Keratinocyte (primary cell): ENCODE measurements around the gene ZCCHC3. TPM values are rescaled to one million over a fixed set of nuclear protein-coding genes. Genes with fewer than 3 reads are reported as not detected.

Source experiments
- DNase-seq: peaks from one replicate; pipeline ENCODE4 v3.0.0-alpha.2; 2011; ENCODE audit warnings: low read depth, missing footprints, low spot score
- FAIRE-seq: peaks from 2 replicates; lab custom pipeline; 2011; peaks lifted over from hg19 to GRCh38; lab: Jason Lieb, UNC
- H2AFZ ChIP-seq: 2 replicates; pipeline ENCODE4 v1.6.0; 2012; ENCODE audit warnings: low read length, control low read depth, inconsistent platforms; ENCODE audit not compliant: control insufficient read depth
- H3K27ac ChIP-seq: 2 replicates; pipeline ENCODE4 v1.5.1; 2011; ENCODE audit warnings: low read length; ENCODE audit not compliant: control insufficient read depth, insufficient read depth
- H3K27me3 ChIP-seq: 3 replicates; pipeline ENCODE4 v1.6.0; 2011; ENCODE audit warnings: low read length; ENCODE audit not compliant: control insufficient read depth, insufficient read depth; ENCODE audit errors: extremely low read depth
- H3K36me3 ChIP-seq, 2 experiments: 2 replicates in 1 of 2; 3 replicates in 1 of 2; pipeline ENCODE4 v1.5.1; 2011; ENCODE audit warnings: low read length in 2 of 2, mild to moderate bottlenecking in 1 of 2; ENCODE audit not compliant: control insufficient read depth in 2 of 2, insufficient read depth in 2 of 2; ENCODE audit errors: extremely low read depth in 1 of 2
- H3K4me1 ChIP-seq: 3 replicates; pipeline ENCODE4 v1.5.1; 2011; ENCODE audit warnings: low read length; ENCODE audit not compliant: control insufficient read depth, insufficient read depth; ENCODE audit errors: extremely low read depth
- H3K4me2 ChIP-seq: 3 replicates; pipeline ENCODE4 v1.6.0; 2011; ENCODE audit warnings: low read depth, low read length; ENCODE audit not compliant: control insufficient read depth, insufficient read depth; ENCODE audit errors: extremely low read depth
- H3K4me3 ChIP-seq, 3 experiments: fragments of 200-600 bp in 1 of 3; sonication (generic) in 1 of 3; 2 replicates in 2 of 3; 3 replicates in 1 of 3; pipeline ENCODE4 v1.5.1; 2011 to 2016; ENCODE audit warnings: low read length in 3 of 3, mild to moderate bottlenecking in 3 of 3, control low read depth in 2 of 3, inconsistent platforms in 1 of 3, low read depth in 1 of 3, mixed read lengths in 1 of 3, mixed run types in 1 of 3, moderate library complexity in 1 of 3; ENCODE audit not compliant: control insufficient read depth in 2 of 3, insufficient read depth in 2 of 3; ENCODE audit errors: extremely low read depth in 1 of 3
- H3K79me2 ChIP-seq: 2 replicates; pipeline ENCODE4 v1.6.0; 2012; ENCODE audit warnings: low read length; ENCODE audit not compliant: control insufficient read depth, insufficient read depth
- H3K9ac ChIP-seq: 3 replicates; pipeline ENCODE4 v1.6.0; 2011; ENCODE audit warnings: low read length; ENCODE audit not compliant: control insufficient read depth, insufficient read depth; ENCODE audit errors: extremely low read depth
- H3K9me1 ChIP-seq: 3 replicates; pipeline ENCODE4 v1.6.0; 2011; ENCODE audit warnings: low read length; ENCODE audit not compliant: control insufficient read depth, insufficient read depth; ENCODE audit errors: extremely low read depth
- H3K9me3 ChIP-seq: 2 replicates; pipeline ENCODE4 v1.5.1; 2012; ENCODE audit warnings: low read depth, low read length; ENCODE audit not compliant: control insufficient read depth
- H4K20me1 ChIP-seq: 3 replicates; pipeline ENCODE4 v1.6.0; 2011; ENCODE audit warnings: low read length; ENCODE audit not compliant: control insufficient read depth, insufficient read depth; ENCODE audit errors: extremely low read depth
- EZH2 ChIP-seq: IDR thresholded peaks from one replicate; pipeline ENCODE4 v1.6.1; 2012; ENCODE audit warnings: inconsistent platforms, mild to moderate bottlenecking, low read length, moderate library complexity
- dilution Hi-C: fragments of 300-500 bp; cut with MboI; formaldehyde crosslinking; loops from one replicate; pipeline ENCODE4 v1.7.0; 2020; ENCODE audit warnings: low sequenced_read_pairs; ENCODE audit not compliant: extremely low pct_ligation_motif_present
- polyA plus RNA-seq, 5 experiments: library from polyadenylated mRNA; depleted of rRNA in 3 of 5; stranded (reverse) in 3 of 5; stranded (forward) in 1 of 5; unstranded in 1 of 5; fragments of >200 nt; gene quantifications; 1 replicate in 1 of 5; 2 replicates in 3 of 5; 3 replicates in 1 of 5; pipeline versions ENCODE4 v1.2.1 to v1.2.3, GENCODE V29; 2011 to 2012; ENCODE audit warnings: missing spikeins in 2 of 5, low read depth in 1 of 5, low replicate concordance in 1 of 5
- TF ChIP-seq, protein P1 (sequence below), 3 experiments: IDR thresholded peaks in 1 of 3; conservative IDR thresholded peaks in 1 of 3; optimal IDR thresholded peaks in 1 of 3; 2 replicates in 2 of 3; 3 replicates in 1 of 3; pipeline versions ENCODE3 to v1.5.1; 2011; ENCODE audit warnings: low read length in 3 of 3, mild to moderate bottlenecking in 3 of 3, moderate library complexity in 2 of 3, control low read depth in 1 of 3, inconsistent platforms in 1 of 3; ENCODE audit not compliant: insufficient read depth in 2 of 3; ENCODE audit errors: extremely low read depth in 1 of 3

Gene ZCCHC3
- polyA plus RNA-seq, 1 donor (not counting 4 experiments of a cell fraction or from before 2014, with no cell fraction given) = 5.7 TPM

DNA sequence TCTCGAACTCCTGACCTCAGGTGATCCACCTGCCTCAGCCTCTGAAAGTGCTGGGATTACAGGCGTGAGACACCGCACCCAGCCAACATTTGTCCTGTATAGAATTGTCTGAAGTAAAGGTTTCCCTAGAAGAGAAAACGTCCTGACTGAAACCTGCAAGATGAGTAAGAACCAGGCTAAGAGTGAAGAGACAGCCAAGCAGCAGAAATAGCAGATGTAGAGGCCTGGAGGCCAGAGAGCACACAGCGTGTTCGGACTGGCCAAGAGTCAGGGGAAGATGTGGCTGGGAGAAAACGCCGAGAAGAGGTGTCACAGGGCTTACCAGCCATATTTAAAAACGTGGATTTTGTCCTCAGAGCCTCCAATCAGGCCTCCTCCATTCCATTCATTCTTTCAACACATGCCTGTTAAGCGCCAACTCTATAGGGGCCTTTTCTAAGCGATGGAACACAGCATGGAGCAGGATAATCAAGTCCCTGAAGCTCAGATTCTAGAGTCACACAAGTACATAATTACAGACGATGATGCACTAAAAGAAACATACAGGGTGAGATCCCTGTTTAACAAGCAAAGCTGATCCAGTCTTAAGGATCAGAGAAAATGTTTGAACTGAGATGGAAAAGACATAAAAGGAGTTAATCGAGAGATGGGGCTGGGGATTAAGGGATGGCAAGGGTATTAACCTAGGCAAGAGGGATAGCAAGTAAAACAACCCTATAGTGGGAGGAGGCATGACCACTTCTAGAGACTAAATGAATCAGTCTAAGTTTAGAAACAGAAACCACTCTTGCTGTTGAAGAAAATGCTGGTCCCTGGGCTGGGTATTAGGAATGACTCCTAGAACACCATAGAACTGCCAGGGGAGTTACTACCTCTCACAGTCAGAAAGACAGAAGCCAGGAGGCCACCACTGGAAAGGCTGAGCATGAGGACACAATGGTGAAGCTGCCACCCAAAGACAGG, 4.8 kb downstream of the ZCCHC3 start:
- dilution Hi-C loops = no loop called here
- no peak for FAIRE-seq

DNA sequence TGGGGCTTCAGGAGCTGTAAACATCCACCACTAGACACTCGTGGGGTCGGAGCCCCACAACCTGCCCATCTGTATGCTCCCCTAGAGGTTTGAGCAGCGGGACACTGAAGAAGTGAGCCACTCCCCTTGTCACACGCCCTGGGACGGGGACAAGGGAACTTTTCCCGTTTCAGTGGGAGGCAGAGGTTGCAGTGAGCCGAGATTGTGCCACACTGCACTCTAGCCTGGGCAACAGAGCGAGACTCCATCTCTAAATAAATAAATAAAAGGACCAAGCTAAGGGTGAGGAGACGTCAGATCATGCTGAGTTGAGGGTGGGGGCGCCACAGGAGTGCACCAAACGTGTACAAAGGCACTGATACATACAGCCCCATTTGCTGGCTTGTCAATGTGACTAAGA, 8.4 kb downstream of the ZCCHC3 start:
- no peak overlapping the region for H3K27ac ChIP-seq
- TF ChIP-seq, protein P1, sequence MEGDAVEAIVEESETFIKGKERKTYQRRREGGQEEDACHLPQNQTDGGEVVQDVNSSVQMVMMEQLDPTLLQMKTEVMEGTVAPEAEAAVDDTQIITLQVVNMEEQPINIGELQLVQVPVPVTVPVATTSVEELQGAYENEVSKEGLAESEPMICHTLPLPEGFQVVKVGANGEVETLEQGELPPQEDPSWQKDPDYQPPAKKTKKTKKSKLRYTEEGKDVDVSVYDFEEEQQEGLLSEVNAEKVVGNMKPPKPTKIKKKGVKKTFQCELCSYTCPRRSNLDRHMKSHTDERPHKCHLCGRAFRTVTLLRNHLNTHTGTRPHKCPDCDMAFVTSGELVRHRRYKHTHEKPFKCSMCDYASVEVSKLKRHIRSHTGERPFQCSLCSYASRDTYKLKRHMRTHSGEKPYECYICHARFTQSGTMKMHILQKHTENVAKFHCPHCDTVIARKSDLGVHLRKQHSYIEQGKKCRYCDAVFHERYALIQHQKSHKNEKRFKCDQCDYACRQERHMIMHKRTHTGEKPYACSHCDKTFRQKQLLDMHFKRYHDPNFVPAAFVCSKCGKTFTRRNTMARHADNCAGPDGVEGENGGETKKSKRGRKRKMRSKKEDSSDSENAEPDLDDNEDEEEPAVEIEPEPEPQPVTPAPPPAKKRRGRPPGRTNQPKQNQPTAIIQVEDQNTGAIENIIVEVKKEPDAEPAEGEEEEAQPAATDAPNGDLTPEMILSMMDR (optimal IDR thresholded peaks at IDR 0.05 in 1 of 3, IDR thresholded peaks at IDR 0.05 in 1 of 3, conservative IDR thresholded peaks at IDR 0.05 in 1 of 3; ENCODE audit: extremely low read depth in 1 of 3, insufficient read depth in 2 of 3, low read length in 3 of 3) = no peak
- TF ChIP-seq EZH2 = no peak
- no peak overlapping the region for H2AFZ ChIP-seq
- DNase-seq = no peak
- no peaks in the 10 kb centered on the region for H3K27me3 ChIP-seq
- no peak overlapping the region for H3K4me2 ChIP-seq
- no peak overlapping the region for H3K9ac ChIP-seq
- H3K9me3 ChIP-seq = peaks cover 2% of the 10 kb centered on the region
- H3K79me2 ChIP-seq = no peaks in the 10 kb centered on the region
- H3K36me3 ChIP-seq = no peaks in the 10 kb centered on the region
- no peak for FAIRE-seq
- no peaks in the 10 kb centered on the region for H4K20me1 ChIP-seq
- dilution Hi-C loops = no loop called here
- no peak overlapping the region for H3K4me3 ChIP-seq
- peaks cover 35% of the 10 kb centered on the region for H3K4me1 ChIP-seq
- H3K9me1 ChIP-seq = no peaks in the 10 kb centered on the region

More for the DNA sequence above, 4.8 kb downstream of the ZCCHC3 start:
- Histone ChIP-seq H3K36me3 (no peaks in the 10 kb centered on the region), H3K4me2 (no peak overlapping the region), H3K27ac (no peak overlapping the region), H2AFZ (no peak overlapping the region), H3K9me1 (no peaks in the 10 kb centered on the region), H3K9ac (no peak overlapping the region), H4K20me1 (no peaks in the 10 kb centered on the region), H3K4me1 (peaks cover 30% of the 10 kb centered on the region), H3K79me2 (peaks cover 19% of the 10 kb centered on the region), H3K9me3 (no peaks in the 10 kb centered on the region), H3K4me3 (no peak overlapping the region), H3K27me3 (no peaks in the 10 kb centered on the region)
- TF ChIP-seq, protein P1 (optimal IDR thresholded peaks at IDR 0.05 in 1 of 3, IDR thresholded peaks at IDR 0.05 in 1 of 3, conservative IDR thresholded peaks at IDR 0.05 in 1 of 3; ENCODE audit: extremely low read depth in 1 of 3, insufficient read depth in 2 of 3, low read length in 3 of 3) = no peak
- no peak for TF ChIP-seq EZH2
- DNase-seq = no peak
